M059J (cell line): ENCODE data around the gene KCNQ4. TPM values are rescaled to one million over a fixed set of nuclear protein-coding genes. Genes with fewer than 3 reads are reported as not detected.
A peak's percentile ranks its signal among the peaks of the same experiment; 100 is the strongest.

Experiments
- DNase-seq: peaks from one replicate; pipeline ENCODE4 v3.0.0-alpha.2; 2012; ENCODE audit warnings: low read depth
- total RNA-seq: library from RNA; depleted of rRNA; stranded (reverse); fragments of >200 nt; shearing (Covaris generic); gene quantifications from 2 replicates; pipeline ENCODE4 v1.2.3, GENCODE V29; 2014

Gene KCNQ4
- total RNA-seq, 1 experiment from 2014 or later: not detected

DNA sequence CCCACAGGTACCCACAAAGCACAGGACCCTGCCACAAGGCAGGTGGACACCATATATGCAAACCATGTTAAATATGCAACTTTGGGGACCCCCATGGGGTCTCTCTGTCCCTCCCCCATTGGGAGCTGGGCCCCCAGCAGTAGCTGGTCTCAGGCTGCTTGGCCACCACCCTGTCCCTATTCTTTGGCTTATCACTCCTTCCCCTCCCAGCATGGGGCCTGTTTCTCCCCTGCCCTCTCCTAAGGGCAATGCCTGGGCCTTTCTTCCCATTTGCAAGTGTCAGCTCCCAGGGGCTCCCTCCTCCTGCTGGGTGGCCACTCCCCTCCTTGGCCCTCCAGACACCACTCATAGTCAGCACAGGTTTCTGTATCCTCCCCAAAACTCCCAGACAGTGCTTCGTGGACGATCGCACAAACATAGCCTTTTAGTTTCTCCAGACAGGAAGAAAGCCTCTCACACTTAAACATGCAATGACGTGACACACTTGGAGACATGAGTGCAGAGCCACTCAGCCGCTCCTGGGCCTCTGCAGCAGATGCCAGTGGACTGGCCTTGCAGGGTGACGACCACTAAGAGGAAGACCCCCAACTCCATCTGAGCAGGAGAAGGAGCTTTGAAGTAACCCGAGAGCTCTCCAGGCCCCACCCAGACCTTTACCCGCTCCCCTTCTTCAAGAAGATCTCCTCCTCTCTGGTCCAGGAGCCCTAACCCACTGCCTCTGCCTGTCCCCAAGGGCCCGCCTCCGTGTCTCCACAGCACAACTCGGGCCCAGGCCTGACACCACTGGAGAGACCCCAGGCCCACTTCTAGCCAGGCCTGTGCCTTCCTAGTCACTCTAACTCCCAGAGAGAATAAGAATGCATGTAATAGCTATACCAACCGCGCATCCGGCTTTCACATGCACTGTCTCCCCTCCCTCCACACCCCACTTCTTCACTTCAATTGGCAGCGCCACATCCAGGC lies 55.7 kb downstream of the KCNQ4 start:
- DNase-seq: no peak

DNA sequence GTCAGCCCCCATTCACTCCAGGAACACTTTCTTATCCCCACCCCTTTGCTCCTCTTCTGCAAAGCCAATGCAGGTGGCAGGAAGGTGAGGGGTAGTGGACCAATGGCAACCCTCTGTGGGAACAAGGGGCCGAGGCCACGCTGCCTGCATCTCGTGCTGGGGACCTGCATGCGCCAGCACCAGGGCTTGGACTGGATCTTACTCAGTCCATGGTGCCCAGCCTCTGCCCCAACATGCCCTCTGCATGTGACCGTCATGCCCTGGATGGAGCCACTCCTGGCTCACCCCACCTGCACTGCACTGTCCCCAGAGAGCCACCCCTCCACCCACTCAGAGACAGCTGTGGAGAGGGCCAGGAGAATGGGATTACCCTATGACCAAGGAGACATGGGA lies 56.4 kb downstream of the KCNQ4 start:
- DNase-seq: no peak

DNA sequence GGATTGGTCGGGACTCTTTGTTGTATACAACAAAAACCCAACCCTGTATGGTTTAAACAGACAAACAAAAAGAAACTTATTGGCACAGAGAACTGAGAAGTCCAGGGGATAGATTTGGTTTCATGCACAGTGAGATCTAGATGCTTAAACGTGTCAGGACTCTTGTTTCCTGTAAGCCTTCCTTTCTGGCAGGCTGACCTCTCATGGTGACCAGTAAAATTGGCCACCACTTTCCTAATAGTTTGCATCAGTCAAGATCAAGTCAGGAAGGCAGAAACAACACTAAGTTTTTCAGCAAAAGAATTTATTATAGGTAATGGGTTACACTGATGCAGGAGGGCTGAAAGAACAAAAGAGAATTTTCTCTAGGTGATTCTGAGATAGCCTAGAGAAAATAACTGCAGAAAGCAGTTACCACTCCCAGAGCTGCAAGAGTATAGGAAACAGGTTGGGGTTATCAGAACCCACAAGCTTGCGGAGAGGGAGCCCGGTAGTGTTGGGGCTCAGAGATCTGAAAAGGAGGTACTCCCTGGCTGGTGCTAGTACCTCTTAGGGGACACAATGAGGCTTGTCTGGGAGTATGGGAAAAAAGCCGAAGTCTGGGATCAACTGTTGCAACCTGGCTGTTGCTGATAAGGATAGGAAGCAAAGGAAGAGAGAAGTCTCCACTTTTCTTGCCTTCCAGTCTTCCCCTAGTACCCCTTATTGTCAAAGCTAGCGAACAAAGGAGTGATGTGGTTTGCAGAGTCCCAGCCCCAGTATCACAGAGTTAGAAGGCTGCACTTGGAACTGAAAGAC lies 57.1 kb downstream of the KCNQ4 start:
- no peak for DNase-seq

DNA sequence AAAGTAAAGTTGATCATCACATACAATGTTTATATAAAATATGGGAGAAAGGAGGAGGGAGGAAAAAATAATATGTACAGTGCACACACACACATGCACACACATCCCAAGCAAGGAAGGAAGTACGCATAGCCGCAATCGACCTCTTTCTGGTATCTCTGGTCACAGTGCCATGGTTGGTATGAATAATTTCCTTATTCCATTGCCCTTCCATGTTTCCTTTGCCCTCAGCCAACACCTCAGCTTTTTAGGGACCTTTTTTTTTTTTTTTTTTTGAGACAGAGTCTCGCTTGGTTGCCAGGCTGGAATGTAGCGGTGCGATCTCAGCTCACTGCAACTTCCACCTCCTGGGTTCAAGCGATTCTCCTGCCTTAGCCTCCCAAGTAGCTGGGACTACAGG lies 58.0 kb downstream of the KCNQ4 start:
- no peak for DNase-seq

DNA sequence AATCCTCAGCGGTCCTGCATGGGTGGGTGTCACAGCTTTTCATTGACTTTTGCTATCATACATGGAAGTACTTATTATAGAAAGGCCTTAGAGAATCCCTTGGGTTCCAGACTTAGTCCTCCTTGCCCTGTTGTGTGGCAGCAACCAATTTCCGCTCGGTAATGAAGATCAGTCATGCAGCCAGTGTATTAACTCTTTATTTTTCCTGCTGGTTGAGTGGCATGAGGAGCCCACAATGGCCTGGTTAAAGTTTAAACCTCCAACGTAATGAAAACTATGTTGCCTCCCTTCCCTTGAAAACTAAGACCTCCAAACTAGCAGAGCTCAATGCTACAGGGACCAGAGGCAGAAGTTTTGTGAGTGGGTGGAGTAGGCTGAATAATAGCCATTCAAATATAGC lies 58.6 kb downstream of the KCNQ4 start:
- no peak for DNase-seq

DNA sequence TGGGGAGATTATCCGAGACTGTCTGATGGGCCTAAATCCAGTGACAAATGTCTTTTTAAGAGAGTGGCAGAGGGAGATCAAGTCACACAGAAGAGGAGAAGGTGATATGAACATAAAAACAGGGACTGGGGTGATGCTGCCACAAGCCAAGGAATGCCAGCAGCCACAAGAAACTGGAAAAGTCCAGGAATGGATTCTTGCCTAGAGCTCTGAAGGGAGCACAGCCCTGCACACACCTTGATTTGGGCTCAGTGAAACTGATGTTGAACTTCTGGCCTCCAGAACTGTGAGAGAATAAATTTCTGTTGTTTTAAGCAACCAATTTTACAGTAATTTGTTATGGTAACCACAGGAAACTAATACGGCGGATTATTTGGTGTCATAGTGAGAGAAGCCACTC lies 59.1 kb downstream of the KCNQ4 start:
- no peak for DNase-seq

DNA sequence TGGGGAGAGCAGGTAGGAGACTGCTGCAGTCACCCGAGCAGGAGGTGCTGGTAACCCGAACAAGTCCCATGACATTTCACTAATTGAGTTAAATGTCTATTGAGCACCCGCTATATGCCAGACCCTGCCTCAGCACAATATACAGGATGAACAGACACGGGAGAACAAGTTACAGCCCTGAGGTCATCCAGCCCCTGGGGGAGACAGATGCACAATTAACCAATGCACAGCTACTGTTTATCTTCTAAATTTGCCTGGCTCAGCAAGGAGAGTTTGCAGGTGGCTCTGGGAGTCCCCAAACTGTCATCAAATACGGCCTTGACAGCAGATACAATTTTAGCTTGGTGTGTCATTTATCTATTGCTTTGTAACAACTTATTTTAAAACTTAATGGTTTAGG lies 60.5 kb downstream of the KCNQ4 start:
- no peak for DNase-seq

DNA sequence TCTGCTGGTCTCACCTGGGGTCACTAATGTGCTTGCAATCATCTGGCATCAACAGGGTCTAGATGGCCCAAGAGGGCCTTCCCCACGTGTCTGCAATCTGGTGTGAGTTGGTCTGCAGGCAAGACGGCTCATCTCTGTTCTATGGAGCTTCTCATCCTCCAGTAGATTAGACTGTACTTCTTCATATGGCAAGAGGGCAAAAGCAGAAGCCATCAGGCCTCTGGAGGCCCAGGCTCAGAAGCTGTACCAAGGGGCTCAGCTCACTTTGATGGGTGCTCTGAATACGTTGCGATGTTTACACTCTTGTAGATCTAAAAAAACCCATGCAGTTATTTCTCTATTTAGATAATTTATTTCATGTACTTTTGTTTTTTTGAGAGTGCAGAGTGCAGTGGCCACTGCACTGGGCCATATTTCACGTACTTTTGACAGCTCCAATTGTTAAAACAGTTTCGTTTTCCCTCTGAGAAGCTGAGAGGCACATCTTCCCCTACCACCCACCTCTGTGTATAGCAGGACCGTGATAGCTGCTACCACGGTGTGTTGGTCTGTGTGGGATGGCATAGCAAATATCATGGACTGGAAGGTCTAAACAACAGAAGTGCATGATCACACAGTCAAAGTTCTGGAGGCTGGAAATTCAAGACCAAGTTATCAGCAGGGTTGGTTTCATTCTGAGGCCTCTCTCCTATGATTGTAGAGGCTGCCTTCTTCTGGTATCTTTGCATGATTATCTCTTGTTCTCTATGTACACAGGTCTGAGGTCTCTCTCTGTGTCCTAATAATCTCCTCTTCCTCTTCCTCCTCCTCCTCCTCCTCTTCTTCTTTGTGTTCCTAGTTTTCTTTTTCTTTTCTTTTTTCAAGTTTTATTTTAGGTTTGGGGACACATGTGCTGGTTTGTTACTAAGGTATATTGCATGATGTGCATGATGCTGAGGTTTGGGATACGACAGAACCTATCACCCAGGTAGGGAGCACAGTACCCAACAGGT lies 61.6 kb downstream of the KCNQ4 start:
- no peak for DNase-seq

DNA sequence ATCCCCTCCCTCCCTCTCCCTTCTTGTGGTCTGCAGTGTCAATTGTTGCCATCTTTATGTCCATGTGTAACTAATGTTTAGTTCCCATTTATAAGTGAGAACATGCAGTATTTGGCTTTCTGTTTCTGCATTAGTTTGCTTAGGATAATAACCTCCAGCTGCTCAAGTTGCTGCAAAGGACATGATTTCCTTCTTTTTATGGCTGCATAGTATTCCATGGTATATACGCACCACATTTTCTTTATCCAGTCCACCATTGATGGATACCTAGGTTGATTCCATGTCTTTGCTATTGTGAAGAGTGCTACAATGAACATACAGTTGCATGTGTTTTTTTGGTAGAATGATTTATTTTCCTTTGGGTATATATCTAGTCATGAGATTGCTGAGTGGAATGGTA lies 62.3 kb downstream of the KCNQ4 start:
- DNase-seq: no peak

DNA sequence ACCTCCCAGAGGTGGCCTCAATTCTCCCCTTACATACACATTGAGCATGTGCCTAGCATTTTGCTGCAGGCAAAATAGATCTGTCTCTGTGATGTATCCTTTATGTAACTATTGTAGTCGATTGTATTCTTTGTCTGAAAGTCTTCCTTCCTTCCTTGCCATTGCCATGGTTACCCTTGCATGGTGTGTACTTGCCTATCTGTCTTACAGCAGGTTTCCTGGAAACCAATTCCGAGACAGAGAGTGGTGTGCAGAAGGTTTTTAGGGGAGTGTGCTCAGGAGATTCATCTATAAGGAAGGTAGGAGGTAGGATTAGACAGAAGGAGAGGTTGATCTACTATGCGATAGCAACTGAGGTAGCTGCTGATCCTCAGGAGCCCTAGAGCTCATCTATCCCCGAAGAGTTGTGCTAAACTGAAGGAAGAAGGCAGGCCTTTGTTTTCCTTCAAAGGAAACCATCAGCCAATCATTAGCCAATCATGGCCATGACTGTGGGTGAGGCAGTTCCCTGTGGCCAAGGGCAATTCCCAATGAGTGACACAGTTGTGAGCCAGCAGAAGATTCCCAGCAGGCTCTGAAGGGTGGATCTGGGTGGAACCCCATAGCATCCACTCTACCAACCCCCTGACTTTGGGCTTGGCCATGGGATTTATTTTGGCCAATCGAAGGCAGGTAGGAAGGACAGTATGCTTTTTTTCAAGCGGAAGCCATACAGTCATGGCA lies 63.6 kb downstream of the KCNQ4 start:
- DNase-seq: peak; percentile 28

DNA sequence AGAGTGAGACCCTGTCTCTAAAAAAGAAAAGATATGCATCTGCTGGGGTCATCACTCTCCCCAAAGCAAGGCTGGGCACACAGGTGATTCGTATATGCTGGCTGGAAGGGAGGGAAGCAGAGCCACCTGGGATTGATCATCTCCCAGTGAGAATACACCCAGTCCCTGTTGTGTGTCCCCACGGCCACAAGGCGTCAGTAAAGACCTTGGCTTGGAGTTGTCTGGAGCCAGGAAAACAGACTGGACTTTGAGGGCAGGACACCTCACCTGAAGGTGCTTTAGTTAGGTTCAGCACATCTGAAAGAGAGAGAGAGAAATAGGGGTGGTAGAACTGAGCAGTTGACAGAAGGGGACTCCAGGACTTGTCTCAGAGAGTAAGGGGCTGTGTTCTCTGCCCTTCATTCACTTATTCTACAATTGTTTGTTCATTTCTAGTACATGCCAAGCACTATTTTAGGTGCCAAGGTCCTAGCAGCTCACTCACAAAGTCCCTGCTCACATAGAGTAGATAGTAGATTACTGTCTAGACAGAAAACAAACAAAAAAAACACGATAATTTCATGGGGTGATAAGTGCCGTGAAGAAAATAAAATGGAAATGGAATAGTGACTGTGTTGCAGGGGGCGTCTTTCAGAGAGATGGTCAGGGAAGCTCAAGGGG lies 65.1 kb downstream of the KCNQ4 start:
- peak; percentile 77 for DNase-seq

DNA sequence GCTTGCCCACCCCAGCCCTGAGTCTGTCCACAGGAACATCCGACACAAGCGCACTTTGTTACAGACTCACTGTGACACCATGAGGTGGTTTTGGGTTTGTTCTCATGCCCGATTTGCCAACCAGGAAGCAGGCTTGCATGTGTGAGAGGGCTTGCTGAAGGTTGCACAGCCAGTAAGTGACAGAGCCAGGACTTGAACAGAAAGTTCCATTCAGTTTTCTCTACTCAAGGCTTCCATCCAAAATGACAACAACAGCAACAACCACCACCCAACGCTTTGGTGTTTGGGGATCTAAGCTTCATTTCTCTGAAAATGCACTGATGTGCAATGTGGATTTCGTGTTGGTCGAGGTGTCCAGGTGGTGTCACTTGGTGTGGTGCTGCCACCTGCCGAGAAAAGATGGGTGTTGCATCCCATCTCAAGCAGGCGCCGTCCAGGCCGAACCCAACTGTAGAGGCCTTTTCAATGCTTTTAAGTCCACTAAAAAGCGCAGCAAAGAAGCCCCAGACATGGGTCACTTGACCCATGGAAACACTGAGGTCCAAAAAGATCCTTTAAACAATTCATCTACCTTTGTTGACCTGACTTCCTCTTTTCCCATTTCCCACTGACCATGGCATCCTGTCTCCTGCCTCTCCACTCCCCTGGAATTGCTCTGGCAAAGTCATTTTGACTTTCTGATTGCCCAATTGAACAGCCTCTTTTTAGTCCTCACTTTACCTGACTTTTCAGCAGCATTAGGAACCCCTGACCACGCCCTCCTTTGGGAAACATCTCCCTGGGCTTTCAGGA lies 66.4 kb downstream of the KCNQ4 start:
- peak; percentile 65 for DNase-seq

DNA sequence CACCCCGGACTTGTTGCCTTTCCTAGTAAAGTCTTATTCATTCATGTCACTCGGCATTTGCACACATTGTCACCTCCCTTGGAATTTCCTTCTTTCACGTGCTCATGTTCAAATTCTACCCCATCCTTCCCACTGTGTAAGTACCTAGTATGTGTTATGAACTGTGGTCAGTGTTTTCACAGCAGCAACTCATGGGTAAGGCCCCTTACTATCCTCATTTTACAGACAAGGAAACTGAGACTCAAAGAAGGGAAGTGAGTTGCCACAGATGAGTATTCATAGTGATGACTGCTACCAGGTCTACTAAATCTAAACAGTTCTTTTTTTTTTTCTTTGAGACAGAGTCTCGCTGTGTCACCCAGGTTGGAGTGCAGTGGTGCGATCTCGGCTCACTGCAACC lies 68.1 kb downstream of the KCNQ4 start:
- no peak for DNase-seq

DNA sequence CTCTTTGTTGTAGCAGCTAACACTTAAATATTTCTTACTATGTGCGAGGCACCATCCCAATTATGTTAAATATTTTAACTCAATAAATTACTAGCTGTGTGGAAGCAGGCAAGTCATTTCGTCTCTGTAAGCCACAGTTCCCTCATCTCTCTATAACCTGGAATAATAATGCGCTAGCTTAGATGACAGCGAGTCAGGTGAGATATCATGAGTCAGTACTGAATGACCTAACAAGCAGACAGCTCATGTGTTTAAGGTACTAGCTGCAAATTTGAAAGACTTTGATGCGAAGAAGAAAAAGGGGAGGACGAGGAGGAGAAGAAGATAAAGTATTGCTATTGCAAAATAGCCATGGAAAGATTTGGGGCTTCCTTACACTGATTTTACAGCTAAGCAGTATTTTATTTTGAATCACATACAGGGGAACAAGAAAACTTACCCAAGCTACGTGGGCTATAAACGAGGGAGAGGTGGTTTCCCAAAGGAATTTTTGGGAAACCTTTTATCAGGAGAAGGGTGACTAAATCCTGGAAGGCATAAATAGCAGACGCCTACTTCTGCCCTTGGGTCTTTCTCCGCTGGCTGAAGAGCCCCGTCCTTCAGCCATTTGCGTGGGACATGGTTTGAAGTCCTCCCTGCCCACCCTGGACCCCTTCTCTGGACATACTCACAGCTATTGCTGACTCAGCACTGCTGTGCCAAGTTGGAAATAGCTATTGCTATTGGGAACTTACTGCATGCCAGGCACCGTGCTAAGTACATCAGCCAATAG lies 69.7 kb downstream of the KCNQ4 start:
- DNase-seq: no peak

DNA sequence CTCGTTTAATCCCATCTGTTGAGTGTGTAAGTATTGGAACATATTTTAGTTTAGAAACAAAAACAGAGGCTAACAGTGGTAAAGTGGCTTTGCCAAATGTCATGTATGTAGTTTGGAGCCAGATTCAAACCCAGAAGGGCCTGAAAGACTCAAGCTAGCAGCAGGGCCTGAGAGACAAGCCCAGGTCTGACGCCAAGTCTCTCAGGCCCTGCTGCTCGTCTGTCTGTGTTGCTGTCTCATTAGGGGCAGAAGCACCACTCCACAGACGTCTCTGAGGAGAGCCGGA lies 70.2 kb downstream of the KCNQ4 start:
- DNase-seq: no peak

DNA sequence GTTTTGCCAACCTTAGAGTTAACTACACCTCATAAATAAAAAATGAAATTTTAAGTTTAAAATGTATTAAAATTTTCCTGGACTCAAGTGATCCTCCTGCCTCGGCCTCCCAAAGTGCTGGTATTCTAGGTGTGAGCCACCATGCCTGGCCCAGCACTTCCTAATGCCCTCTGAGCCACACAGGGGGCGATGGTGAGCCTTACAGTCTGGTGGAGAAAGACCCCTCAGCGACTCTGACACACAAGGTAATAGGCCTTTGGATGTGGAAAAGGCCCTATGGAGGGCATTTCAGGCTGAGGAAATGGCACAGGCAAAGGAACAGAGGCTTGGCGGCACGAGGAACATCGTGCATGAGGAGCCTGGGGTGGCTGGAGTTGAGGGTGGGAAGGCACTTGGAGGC lies 71.9 kb downstream of the KCNQ4 start:
- DNase-seq: no peak

DNA sequence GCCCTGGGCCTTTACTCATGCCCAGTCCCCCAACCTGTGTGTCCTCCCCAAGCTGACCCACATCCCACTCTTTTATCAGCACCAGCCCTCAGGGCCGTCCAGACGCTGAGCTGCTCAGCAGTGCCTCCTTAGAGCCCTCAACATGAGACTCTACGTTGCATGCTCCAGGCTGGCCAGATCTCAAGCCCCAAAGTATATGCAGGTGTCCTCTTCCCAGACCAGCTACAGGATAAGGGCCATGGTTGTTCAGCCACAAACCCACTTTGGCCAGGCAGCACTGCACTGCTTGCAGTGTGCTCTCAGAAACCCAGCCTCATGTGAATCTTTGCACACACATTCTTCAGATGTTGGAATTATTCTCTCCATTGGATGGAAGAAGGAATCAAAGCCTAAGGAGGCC lies 72.5 kb downstream of the KCNQ4 start:
- no peak for DNase-seq

DNA sequence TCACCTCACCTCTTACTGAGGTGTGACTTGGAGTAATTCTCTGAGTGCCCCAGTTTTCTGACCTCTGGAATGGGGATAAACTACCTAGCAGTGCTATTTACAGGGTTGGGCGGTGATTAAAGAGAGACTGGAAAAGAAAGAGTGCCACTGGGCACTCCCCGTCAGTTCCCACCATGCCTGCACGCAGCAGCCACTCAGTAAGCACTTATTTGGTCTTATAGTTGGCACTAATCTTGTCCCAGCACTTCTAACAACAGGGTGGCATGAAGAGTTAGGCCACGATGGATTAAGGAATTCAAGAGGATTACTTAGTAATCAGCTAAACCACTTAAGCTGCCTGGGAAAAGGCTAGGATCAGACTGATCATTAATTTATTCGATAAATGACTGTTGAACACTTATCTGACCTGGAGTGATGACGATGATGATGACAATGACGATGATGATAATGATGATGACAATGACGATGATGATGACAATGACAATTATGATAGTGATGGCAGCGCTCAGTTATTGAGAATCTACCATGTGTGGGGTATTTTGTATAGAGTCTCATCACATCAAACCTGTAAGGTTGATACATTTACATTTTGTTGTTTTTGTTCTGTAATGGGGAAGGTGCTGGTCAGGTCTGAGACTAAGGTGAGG lies 73.2 kb downstream of the KCNQ4 start:
- no peak for DNase-seq

DNA sequence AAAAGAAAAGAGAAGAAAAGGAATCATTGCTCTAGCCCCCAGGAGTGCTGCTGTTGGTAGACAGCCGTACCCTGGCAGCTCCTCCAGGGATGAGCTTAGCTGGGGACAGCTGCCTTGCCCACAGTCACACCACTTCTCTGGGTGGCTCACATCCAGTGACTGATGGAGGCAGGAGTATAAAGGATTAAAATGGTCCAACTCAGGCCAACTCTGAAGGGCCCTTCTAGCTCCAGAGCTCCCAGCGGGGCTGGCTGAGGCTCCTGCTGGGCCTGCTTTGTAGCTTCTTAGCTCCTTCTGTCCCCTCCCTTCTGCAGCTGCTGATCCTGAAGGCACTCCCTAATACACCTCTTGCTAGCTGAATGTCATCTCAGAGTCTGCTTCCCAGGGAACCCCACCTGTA lies 74.2 kb downstream of the KCNQ4 start:
- no peak for DNase-seq
